Cerebellar nuclear complex (tissue), 1 donor: ENCODE results near the gene ACTN1.

Source experiments
- DNase-seq, 2 experiments: peaks; one replicate each; lab custom pipeline; 2025; lab: John Stamatoyannopoulos, UW

Gene ACTN1

GRCh38 chr14:68834816-68835215 lies 144.3 kb downstream of the ACTN1 start:
- DNase-seq = no peak

- no peak for DNase-seq
Measured at GRCh38 chr14:68828698-68829097, 150.4 kb downstream of the ACTN1 start.

GRCh38 chr14:68825729-68826128 lies 153.4 kb downstream of the ACTN1 start:
- no peak for DNase-seq

- no peak for DNase-seq
Measured at GRCh38 chr14:68824517-68825347, 154.4 kb downstream of the ACTN1 start.

- no peak for DNase-seq
Measured at GRCh38 chr14:68824207-68824516, 154.9 kb downstream of the ACTN1 start.
